HG02938 (cell line): ENCODE data around the gene PLEKHM3.
"Not testable (repeated sequence)": the region's sequence is repeated elsewhere in the genome, so short reads cannot be mapped to it uniquely, and the experiment has no call there.

Experiments used
- ATAC-seq: cut with Tn5 transposase; IDR thresholded peaks from one replicate; pipeline ENCODE4 v1.9.1; 2021; ENCODE audit warnings: mild to moderate bottlenecking, moderate library complexity; ENCODE audit not compliant: unreplicated experiment

Gene PLEKHM3

DNA sequence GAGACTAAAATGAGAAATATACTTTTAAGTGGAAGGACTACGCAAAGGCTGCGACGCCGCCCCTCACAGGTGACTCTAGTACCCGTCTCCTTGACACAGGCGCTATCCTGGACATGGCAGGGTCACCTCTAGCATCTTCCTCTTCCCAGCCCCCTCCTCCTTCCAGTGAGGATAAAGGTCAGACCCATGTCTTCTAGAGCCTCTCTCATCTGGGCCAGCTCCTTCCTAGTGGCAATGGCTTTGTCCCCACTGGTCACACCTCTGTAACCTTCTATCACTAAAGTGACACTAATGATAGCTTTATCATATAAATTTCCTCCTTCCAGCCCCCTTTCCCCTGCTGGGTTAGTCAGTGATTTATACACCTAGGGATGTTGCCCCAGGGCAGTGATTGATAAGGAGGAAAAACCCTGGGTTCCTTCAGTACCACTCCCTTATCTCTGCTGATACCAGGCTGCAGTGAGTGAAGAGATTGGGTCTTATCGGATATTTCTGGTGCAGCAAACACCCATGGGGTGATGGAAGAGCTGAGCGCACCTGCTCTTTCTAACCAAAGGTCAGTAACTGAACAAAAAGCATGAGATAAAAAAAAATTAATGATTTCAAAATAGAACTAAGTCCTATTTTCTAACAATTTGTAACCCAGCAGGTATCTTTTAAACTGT is 193.6 kb downstream of the PLEKHM3 start:
- no peak for ATAC-seq

DNA sequence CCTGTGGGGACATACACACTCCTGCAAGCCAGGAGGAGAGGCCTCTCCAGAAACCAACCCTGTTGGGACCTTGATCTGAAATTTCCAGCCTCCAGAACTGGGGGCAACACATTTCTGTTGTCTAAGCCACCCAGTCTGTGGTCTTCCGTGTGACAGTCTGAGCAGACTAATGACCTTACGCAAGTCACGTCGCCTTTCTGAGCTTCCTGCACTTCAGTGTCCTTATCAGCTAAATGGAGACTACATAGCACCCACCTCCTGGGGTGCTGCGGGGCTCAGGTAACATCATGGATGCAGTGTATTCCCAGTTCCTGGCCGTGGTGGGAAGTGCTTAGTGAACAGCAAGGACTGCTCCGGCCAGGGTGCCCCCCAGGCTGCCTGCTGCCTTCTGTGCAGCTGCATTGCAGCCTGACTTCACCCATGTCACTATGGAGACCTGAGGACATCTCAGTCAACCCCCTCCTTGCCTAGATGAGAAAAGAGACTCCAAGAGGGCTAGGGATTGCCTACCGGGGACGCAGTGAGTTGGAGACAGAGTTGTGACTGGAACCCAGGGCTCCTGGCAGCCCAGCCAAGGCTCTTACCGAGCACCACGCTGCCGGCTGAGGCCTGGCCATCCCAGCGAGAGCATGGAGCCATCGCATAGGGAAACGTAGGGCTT is 194.4 kb downstream of the PLEKHM3 start:
- no peak for ATAC-seq

DNA sequence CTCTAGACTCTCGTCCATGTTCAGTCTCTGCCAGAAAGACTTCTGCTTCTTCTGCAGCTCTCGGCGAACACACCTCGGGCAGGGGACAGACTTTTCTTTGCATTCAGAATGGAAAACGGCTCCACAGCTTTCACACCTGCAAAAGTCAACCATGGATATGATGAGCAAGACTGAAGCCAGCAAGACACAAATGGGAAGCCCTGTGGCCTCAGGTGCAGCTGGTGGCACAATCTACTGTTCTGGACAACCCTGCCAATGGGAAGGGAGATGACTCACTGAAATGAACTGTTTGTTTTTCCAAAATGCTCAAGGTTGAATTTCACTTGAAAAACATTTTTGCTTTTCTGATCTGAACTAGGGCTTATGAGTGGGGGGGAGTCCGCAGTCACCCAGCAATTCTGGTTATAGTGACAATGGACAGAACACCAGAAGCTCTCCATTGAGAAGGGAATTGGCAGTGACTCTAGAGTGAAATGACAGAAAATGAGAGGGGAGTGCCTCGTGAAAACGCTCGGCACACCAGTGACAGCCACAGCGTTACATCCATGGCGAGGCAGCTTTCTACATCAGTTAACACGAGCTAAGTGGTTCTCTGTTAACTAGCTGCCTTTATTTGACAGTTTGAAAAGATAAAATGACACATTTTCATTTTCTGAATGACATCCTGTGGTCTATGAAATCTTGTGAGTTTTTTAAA is 196.8 kb downstream of the PLEKHM3 start:
- ATAC-seq: no peak

DNA sequence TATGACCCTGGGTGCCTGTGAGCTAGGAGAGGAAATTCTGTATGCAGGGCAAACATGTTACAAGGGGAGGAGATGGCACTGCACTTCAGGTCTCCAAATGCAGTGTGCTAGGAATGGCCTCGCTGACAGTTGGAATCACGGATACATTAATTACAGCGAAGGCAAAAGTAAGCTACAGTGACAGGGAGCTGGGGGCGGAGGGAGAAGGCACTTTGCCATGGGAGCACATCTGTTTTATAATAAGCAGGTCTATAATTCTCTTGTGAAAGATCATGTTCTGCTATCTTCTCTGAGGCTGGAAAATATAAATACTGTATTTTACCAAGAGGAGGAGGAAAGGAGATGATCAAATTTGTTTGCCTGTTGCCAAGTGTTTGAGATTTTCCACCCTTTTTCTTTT is 199.3 kb downstream of the PLEKHM3 start:
- ATAC-seq: no peak

DNA sequence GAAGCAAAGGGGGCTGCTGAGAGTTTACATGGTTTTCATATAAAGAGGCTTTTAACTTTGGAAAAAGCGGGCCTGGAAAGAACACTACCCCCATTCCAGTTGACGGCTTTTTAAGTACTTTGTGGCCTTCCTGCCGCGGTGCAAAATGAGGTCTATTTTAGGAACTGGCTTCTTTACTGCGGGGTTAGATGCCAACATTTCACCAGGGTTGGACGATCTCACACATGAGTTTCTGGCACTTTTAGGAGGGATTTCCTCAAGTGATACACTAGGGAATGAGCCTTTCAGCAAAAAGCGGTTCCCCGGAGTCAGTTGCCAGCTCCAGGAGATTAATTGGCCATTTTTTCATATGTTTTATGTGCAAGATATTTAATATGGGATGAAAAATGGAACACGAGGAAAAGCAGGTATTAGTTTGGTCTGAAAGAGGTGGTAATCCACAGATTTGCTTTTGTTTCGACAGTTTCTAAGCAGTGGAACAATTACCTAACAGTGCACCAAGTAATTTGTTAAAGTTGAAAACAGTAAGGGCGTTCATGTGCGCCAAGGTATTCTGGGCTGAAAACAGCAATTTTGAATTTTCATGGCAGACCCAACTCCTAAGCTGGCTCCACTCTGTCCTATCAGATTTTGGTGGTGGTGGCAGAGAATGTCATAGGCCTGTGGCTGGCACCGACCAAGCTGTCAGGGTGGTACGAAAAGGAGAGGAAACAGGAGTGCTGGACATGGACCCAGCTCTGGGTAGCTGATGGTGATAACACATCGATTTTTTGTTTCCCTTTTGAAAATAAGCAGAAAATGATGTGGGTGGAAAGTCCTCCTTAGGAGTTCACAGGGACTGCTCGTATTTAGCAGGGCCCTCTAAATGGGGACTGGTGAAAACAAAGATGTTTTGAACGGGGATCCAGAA is 200.0 kb downstream of the PLEKHM3 start:
- ATAC-seq: no peak

DNA sequence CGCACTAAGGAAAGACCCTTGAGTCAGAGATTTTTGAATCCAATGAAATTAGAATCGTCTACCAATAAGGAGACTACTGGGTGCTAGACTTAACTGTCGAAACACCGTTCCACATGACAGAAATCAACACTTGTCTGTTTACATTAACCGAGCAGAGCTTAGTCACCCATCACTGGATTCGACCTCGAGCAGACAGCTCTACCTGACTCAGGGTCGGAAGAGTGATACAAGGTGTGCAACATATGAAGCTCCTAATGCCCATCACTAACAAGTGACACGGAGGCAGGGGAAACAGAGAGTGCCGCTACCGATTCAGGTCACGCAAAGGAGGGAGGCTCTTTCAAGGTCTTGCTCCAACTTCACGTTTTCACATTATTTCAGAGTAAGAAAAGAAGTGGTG is 201.5 kb downstream of the PLEKHM3 start:
- no peak for ATAC-seq

DNA sequence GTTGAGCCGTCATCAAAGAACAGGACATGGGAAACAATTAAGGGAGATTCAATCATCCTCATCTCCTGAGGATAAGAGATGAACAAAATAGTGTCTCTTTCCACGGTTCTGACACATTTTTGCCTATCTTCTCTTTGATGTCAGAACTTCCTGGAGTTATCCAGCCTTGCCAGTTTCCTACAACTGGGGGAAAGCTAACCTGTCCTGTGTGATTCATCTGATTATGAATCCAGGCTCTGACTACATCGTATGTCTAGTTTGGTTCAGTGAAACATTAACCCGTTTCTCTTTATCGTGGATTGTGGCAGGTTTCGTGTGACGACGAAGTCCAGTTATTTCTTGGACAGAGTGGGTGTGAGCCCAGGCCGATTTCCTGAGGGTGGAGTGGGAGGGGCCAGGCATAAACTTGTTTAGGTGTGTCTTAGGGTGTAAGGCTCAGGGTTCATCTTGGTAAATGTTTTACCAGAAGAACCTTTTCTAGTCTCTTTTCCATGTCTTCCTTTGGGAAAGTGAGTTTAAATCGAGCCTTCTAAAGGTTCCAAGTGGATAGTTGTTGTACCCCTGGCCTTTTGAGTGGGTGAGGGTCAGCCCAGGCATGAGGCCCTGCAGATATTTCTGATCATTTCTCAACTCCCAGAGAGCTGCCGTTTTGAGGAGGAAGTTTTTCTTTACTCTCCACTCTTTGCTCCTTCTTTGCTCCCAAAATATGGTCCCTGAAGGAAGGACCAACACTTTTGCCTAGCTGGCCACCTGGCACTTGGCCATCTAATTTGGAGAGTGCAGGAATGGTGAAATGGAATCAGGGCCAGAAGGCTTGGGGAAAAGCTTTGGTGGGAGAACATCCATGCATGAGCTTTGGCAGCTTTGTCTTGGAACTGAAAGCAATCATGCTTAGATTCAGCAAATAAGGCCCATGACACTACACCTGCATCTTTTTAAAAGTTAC is 205.2 kb downstream of the PLEKHM3 start:
- ATAC-seq: no peak

DNA sequence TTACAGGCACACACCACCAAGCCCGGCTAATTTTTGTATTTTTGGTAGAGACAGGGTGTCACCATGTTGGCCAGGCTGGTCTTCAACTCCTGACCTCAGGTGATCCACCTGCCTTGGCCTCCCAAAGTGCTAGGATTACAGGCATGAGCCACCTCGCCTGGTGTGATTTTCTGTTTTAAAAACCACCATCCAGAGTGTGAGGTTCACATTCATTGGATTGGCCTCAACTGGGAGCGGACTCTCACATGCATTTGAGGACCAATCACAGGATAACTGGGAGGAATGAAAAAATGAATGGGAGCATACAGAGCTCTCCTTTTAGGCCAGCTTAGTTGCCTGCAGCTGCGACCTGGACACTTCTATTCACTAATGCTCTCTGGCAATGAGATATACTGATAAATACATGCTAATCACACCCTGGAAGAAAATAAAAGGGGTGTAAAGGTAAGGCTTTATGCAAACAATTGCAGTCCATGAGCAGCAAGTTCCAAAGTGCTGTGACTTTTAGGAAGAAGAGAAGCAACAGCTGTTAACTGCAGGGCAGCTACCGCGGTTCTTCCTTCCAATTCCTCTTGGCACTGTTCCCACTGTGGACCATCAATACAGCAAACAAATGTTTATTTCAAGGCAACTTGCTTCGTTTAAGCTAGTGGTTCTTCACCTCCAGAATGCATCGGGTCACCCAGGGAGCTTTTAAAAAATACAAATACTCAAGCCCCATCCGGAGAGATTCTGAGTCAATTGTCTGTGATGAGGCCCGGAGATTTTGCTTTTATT is 206.1 kb downstream of the PLEKHM3 start:
- no peak for ATAC-seq

DNA sequence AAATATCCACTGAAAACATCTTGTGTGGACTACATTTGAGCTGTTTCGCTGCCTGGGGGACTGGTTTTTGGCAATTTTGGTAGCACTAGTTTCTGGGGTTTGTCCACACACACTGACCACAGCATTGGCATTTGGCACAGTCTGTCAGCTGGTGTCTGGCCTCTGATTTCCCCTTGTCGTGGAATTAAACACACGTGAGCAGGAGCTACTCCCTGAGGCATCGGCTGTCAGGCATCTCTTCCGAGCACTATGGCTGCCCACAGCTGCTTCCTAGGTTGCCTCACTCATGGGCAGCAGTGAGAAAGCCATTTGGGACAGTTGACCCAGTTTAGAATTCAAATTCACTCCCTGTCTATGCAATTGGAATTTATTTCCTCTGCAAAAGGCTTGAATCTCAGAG is 208.8 kb downstream of the PLEKHM3 start:
- ATAC-seq: no peak

DNA sequence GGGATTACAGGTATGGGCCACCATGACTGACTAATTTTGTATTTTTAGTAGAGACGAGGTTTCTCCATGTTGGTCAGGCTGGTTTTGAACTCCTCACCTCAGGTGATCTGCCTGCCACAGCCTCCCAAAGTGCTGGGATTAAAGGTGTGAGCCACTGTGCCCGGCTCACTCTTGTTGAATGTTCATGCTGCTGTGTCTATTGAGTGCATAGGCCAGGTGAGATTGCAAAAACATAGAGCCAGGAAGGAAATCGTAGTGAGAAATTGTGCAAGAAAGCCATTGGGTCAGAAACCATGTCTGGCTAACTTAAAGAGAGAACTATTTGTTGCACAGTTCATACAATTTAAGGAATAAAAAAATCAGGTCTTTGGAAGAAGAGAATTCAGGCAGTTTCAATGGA is 210.1 kb downstream of the PLEKHM3 start:
- ATAC-seq: no peak

DNA sequence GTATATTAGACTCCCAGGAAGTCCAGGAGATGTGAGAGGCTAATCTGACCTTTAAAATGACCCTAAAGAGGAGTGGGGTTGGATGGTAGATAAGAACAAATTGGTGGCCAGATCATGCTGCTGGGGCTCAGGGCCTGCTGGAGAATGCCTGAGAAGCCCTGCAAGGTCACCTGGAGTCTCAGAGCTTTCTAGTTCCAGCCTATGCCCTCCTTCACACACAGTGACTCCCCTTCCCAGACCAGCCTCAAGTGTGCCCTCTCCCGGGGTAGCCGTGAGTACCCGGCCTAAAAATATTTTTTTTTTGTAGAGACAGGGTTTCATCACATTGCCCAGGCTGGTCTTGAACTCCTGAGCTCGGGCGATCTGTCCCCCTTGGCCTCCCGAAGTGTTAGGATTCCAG is 211.4 kb downstream of the PLEKHM3 start:
- no peak for ATAC-seq

DNA sequence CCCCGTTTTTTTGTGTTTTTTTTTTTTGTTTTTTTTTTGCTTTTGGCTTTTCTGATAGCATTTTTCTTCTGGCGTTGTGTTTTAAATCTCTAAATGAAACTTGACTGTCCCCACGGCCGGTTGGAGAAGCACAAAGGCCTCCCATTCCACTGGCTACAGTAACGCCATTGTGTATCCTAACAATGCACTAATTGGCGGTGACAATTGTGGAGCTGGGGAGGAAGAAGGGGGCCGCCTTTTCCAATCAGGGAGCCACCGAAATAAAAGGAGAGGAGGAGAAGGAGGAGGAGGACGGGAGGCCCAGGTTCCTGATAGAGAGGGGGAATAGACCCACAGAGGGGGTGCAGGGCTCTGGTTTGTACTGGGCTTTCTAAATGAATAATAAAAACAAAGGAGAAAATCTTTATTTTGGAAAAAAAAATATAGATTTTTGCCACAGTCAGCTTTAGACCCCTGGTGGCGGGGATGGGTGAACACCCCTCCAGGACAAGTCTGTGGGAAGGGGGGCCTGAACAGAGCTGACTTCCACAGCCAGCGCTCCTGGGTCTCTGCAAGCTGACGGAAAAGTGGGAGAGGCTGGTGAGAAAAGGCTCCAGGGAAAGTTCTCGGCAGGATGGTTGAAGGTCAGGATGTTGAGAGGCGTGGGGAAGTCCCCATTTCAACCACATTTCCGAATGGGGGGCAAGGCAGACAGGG is 212.0 kb downstream of the PLEKHM3 start:
- ATAC-seq: no peak

DNA sequence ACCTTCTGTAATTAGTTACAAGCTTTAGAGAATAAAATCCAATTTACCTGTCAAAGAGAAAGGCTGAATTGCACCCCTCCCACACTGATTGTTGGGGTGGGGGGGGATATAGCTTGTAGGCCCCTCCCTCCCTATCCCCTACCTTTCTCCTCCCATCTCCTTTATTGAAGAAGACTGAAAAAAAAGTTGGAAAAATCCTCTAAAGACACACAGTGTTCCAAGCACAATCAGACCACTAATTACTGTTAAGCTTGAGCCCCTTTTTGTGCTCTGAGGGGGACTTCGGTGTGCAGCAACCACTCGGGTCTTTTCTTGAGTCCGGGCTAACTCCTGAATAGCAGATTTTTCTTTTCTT is 212.6 kb downstream of the PLEKHM3 start:
- no peak for ATAC-seq

DNA sequence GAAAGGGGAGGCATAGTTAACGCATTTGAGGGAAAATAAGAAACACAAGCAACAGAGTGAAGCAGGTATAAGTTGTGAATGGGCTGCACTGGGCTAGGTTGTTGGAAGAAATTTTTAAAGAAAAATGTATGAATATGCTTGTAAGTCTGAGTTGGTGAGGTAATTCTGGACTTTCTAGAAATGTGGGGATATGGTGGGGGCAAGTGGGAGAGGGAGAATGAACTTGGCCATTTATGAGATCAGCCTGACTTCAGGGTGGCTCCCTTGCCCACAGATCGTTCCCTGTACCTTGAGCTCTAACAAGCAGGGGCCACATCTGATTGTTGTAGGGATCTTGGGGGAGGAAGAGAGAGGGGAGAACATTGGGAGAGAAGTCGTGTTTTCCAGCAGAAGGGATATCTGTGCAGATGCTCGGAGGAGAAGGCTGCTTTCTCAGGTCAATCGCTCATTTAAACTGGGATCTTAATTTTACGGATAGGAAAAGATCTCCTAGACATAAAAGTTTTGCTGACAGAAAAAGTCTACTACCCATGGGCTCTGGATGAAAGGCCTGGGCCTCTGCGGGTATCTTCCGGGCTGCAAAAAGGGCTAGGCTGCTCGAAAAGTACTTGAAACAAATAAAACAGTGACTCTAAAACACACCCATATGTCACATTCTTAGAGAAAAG is 213.1 kb downstream of the PLEKHM3 start:
- ATAC-seq: no peak

DNA sequence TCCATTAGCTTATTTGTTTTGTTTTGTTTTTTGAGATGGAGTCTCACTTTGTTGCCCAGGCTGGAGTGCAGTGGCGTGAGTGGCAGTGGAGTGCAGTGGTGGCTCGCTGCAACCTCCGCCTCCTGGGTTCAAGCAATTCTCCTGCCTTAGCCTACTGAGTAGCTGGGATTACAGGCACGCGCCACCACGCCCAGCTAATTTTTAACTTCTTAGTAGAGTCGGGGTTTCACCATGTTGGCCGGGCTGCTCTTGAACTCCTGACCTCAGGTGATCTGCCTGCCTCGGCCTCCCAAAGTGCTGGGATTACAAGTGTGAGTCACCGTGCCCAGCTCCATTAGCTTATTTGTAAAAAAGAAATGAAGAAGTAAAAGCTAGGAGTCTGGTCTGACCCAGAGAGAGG is 213.7 kb downstream of the PLEKHM3 start:
- ATAC-seq: not testable (repeated sequence)

DNA sequence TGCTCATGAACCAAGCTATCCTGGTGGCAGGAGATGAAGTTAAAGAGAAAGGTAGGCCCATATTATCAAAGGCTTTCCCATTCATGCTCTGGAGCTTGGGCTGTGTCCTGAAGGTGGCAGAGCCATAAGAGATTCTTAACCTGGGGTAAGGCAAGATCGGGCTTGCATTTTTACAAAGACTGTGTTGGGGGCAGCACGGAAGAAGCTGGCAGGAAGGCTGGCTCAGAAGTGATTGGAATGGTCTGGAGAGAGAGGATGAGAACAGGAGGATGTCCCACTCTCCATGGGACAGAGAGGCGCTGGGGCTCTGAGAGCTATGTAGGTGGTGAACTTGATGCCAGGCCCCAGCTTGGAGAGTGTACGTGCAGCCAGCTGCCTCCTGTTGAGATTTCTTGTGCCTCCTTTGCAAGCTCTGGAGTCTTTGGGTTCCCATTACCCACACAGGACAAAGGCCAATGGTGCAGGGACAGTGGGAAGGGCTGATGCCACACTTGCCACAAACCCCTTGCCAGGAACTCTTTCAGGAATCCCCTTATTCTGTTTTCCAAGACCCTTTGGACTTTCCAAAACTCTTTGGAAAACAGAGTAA is 215.0 kb downstream of the PLEKHM3 start:
- ATAC-seq: no peak

DNA sequence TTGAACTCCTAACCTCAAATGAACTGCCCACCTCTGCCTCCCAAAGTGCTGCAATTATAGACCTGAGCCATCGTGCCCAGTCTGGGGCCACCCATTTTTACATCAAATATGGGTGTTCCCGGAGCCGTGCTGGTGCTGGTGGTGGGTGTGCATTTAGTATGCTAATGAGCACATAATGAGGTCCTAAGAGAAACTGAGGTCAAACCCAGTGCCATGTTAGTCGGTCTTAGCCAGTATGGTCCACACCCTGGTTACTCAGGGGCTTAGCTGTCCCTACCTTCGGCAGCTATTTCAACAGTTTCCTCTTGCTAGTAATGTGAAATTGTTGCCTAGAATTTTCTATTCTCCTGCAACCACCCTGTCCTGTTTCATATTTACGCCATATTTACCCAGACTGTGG is 217.2 kb downstream of the PLEKHM3 start:
- ATAC-seq: no peak

DNA sequence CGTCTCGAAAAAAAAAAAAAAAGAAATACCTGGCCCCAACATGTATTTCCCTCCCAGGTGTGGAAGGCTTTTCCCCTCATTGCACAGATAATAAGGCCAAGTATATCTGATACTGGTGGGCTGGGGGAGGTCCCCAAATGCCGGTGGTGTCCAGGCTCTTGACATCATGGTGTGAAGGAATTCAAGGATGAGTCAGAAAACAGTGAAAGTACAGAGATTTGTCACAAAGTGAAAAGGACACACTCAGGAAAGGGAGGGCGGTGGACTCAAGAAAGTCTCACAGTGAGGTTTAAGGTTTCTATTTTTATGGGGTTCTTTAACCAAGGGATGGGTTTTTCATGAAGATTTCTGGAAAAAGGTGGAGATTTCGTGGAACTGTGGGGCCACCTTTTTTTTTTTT is 217.8 kb downstream of the PLEKHM3 start:
- no peak for ATAC-seq
